GM12865 (cell line): Measurements from ENCODE around the gene LILRB2.
"Not testable (repeated sequence)": the region's sequence is repeated elsewhere in the genome, so short reads cannot be mapped to it uniquely, and the experiment has no call there.

Experiments
- DNase-seq: peaks from one replicate; pipeline ENCODE4 v3.0.0; 2010; ENCODE audit warnings: low read depth
- H3K4me3 ChIP-seq: 2 replicates; pipeline ENCODE4 v1.5.1; 2011; ENCODE audit warnings: mild to moderate bottlenecking, low read depth, low read length, control low read depth
- TF ChIP-seq, protein P1 (sequence below): IDR thresholded peaks from 2 replicates; pipeline ENCODE4 v1.5.1; 2011; ENCODE audit warnings: low read length, control low read depth, low read depth, inconsistent platforms; ENCODE audit not compliant: insufficient read depth; ENCODE audit errors: missing control alignments

The LILRB2 gene

DNA sequence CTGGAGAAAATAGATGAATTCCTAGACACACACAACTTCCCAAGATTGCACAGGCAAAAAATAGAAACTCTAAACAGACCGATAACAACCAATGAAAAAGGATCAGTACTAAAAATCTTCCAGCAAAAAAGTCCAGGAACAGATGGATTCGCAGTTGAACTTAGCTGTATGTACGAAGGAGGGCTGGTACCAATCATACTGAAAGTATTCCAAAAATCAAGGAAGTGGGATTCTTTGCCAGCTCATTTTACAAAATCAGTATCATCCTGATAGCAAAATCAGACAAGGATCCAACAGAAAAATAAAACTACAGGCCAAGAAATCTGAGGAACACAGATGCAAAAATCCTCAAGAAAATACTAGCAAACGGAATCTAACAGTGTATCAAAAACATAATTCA is 6.5 kb upstream of the LILRB2 start:
- H3K4me3 ChIP-seq: no peak overlapping the region

DNA sequence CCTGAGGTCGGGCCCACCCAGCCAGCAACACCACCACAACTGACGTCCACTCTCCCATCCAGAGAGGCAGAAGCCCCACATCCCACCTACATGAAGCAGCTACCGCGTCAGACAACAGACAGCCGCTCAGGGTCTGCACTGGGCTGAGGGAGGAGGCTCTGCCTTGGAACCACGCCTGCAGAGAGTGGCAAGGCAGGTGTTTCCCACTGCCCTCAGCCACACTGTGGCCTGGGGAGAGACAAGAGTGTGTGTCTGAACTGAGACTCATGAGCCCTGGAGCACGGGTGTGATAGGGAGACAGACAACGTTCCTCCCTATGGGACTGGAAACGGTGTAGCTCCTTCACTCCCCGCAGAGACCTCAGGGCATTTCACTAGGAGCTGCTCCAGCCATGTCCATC is 5.4 kb upstream of the LILRB2 start:
- DNase-seq: peak; percentile 12
- not testable (repeated sequence) for H3K4me3 ChIP-seq

More for the DNA sequence above, 6.5 kb upstream of the LILRB2 start:
- TF ChIP-seq, protein P1, sequence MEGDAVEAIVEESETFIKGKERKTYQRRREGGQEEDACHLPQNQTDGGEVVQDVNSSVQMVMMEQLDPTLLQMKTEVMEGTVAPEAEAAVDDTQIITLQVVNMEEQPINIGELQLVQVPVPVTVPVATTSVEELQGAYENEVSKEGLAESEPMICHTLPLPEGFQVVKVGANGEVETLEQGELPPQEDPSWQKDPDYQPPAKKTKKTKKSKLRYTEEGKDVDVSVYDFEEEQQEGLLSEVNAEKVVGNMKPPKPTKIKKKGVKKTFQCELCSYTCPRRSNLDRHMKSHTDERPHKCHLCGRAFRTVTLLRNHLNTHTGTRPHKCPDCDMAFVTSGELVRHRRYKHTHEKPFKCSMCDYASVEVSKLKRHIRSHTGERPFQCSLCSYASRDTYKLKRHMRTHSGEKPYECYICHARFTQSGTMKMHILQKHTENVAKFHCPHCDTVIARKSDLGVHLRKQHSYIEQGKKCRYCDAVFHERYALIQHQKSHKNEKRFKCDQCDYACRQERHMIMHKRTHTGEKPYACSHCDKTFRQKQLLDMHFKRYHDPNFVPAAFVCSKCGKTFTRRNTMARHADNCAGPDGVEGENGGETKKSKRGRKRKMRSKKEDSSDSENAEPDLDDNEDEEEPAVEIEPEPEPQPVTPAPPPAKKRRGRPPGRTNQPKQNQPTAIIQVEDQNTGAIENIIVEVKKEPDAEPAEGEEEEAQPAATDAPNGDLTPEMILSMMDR: no peak
- no peak for DNase-seq

DNA sequence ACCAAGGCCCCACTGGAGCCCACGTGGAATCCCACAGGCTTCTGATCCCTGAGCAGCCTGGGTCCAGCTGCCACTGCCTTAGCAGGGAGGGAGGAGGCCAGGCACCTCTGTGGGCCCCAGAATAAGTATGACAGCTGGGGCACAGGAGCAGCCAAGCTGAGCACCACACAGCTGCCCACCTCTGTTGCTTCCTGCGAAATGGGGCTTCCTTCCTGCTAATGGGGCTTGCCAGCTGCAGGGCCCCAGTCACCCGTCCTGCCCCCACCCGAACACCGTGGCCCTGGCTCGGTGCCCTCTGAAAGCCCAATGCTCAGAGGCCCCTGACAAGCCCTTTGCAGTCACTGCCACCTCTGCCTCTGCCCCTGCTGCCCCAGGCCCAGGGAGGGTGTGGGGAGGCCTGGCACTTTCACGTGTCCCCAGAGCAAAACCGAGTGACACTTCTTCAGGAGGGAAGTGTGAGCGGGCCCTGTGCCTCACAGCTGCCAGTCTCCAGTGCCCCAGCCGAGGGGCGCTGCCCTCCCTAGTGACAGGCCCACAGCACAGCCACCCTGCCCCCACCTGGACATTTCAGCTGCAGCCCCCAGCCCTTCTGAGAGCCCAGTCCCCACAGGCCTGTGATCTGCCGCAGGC is 4.6 kb upstream of the LILRB2 start:
- not testable (repeated sequence) for DNase-seq, H3K4me3 ChIP-seq

DNA sequence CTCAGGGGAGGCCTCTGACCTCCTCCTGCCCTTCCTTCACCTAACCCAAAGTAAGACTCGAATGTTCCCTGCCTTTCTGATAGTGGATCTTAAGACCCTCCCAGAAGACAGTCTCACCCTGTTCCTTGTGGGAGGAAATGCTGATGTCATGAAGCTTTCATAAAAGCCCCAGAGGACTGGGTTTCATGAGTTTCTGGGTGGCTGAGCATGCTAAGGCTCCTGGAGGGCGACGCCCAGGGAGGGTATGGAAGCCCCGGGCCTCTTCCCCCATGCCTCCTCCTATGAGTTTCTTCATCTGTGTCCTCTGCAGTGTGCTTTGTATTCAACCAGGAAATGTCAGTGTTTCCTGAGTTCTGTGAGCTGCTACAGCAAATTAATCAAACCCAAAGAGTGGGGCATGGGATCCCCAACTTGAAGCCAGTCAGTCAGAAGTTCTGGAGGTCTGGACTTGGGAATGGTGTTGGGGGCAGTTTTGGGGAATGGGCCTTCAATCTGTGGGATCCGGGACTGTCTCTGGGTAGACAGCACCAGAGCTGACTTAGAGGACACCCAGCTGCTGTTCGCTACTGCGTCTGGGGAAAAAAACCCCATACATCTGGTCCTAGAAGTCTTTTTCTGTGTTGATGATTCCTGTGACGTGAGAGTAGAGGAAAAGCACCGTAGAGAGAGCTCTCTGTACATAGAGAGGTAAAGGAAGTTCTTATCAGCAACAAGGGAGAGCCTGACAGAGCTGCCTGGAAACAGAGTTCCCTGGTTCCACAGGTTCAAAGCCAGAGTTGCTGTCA is 2.0 kb upstream of the LILRB2 start:
- peak; percentile 5 for DNase-seq
- TF ChIP-seq, protein P1: no peak
- no peak overlapping the region for H3K4me3 ChIP-seq

DNA sequence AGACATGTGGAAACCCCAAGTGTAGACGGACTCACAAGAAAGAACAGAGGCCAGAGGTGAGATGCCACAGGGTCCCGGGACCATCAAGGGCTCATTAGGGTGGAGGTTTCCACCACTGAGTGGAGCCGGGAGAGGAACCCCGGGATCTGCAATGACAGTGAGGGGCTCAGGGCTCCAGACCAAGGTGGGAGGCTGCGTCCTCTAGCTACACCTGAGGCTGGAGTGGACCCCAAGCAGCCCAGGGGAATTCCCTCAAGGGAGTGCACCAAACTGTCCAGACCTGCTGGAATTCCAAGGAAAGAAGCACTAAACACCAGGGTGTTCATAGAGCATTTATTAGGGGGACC is 792 bp upstream of the LILRB2 start:
- DNase-seq, H3K4me3 ChIP-seq: not testable (repeated sequence)

DNA sequence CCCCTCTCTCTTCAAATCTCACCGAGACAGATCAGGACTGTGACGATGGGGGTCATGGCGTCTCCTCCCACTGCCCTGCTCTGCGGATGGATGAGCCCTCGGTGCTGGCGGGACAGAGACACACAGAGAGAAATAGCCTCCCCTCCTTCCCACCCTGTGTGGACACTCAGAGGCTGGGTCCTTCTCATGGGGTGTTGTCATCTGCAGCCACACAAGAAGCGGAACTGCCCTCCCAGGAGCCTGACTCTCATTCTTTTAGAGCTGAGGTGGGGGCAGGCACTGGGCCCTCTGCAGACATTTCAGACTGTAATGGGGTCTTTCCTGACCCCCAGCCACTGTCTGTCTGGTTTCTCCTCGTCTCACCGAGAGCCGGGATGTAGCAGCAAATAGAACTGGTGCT is 469 bp downstream of the LILRB2 start:
- H3K4me3 ChIP-seq, DNase-seq: not testable (repeated sequence)

DNA sequence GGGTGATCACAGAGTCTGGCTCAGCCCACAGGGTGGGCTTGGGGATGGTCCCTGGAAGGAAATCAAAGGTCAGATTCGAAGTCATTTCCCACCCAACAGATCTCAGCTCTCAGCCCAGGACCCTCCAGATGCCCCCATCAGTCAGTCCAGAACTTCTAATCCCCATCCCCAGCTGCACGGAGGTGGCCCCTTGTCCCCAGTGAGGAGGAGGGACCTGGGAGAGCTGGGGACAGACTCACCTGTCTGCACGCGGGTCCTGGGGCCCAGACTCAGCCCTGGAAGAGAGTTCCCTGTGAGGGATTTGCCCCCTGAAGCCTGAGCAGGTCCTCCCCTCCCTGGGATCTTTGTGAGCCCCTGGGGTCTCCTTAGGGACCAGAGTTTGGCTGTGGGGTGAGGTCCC is 885 bp downstream of the LILRB2 start:
- not testable (repeated sequence) for H3K4me3 ChIP-seq, DNase-seq

DNA sequence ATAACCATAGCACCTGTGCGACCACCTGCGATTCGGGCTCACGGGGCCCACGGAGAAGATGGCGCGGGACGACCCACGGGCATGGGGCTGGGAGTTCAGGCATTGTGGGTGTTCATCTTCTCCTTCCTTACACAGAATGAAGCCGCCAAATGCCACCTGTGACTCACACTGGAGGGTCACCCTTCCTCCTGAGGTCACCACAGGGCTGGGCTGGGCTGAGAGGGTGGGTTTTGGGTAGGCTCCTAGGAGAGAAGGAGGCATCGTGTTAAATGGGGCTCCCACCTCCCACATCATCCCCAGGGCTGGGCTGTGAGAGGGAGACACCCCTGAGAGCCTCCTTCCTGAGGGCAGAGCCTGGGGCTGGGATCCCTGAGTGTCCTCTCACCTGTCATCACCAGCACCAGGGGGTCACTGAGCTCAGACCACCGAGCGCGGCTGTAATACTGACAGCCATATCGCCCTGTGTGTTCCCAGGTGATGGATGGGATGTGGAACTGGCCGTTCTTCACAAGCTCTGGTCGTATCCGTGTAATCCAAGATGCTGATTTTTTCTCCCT is 1.4 kb downstream of the LILRB2 start:
- TF ChIP-seq, protein P1: no peak
- no peak for DNase-seq
- H3K4me3 ChIP-seq: no peak overlapping the region

DNA sequence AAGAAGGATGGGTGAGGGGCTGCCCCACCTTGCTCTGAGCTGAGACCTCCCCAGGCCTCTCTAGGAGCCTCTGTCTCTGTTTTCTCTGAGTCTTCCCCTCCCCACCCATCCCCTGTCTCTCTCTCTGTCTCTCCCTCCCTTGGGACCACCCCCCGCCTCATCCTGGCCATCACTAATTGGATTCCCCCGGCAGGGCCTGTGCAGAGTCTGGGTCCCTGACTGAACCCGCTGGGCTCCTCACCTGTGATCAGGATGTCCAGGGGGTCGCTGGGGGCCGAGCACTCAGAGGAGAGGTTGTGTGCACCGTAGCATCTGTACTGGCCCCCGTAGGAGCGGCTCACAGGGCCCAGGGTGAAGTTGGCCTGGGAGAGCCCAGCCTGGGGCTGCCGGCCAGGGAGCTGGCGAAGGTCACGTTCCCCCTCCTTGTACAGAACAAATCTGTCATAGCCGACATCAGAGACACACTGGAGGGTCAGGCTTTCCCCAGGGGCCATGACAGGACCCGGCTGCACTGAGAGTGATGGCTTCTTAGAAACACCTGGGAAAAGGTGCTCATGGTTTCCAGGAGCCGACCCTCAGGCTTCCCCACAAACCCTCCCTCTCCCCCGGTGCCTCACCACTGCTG is 2.2 kb downstream of the LILRB2 start:
- not testable (repeated sequence) for H3K4me3 ChIP-seq, DNase-seq

DNA sequence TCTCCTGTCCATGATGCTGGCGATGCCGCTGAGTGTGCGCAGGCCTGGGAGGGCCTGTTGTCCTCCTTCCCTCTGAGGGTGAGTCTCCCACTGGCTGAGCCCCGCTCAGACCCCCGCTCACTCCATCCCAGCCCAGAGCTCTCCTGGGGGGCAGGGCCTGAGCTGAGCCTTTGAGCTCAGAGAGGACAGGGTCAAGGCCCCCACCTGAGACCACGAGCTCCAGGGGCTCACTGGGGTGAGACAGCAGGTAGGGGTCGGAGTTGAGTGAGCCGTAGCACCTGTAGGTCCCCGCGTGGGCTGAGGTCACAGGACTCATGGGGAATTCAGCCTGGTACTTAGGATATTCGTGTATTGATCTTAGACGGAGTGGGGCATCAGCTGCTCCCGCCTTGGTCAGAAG is 2.9 kb downstream of the LILRB2 start:
- H3K4me3 ChIP-seq, DNase-seq: not testable (repeated sequence)

DNA sequence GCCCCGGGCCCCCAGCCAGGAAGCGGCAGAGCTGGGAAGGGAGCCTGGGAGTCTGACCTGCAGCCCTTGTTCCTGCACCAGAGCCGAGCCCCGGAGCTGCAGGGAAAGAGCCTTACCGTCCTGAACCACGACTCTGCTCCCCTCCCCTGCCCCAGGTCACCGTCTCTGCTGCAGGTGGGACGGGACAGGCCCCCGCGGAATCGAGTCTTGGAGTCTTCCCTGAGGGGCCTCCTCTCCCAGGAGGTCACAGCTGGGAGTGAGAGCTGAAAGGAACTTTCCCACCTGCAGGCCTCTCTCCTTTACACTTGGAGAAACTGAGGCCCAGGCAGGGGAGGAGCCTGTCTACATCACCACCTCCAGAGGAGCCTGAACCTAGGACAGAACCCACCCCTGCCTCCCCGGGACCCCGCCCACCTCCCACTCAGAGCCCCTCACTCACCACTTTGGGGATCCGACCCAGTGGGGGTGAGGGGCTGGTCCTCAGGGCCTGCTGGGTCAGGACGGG is 3.7 kb downstream of the LILRB2 start:
- H3K4me3 ChIP-seq, DNase-seq: not testable (repeated sequence)
